ENCODE data around the gene E2F8. TPM values are rescaled to one million over a fixed set of nuclear protein-coding genes. Genes with fewer than 3 reads are reported as not detected.

E2F8 gene
- total and polyA plus RNA-seq, 2 donors (not counting 3 experiments of a cell fraction or from before 2014, with no cell fraction given), result 6.5 to 19.1 TPM

GRCh38 chr11:19286411-19286810 lies 45.7 kb upstream of the E2F8 start:
- intact Hi-C loops (cut with micrococcal nuclease), result no loop called here
- Histone ChIP-seq H3K79me2 (ENCODE audit: control insufficient read depth, insufficient read depth, low read length) (no peaks in the 10 kb centered on the region), H3K27me3 (ENCODE audit: control insufficient read depth in 2 of 2, insufficient read depth in 2 of 2, low read length in 2 of 2) (peaks cover 14% of the 10 kb centered on the region in 2 experiments), H4K20me1 (replicated peaks; ENCODE audit: control insufficient read depth, extremely low read depth, insufficient read depth, low read length) (no peaks in the 10 kb centered on the region), H3K4me1 (ENCODE audit: control insufficient read depth, extremely low read depth, insufficient read depth, low read length) (no peaks in the 10 kb centered on the region), H3K4me2 (ENCODE audit: insufficient read depth, low read length) (no peak overlapping the region), H3K9ac (replicated peaks; ENCODE audit: extremely low read depth, insufficient read depth, low read length) (no peak overlapping the region), H2AFZ (ENCODE audit: low read depth, low read length) (no peak overlapping the region), H3K9me1 (replicated peaks; ENCODE audit: control insufficient read depth, extremely low read depth, insufficient read depth, low read length) (no peaks in the 10 kb centered on the region), H3K27ac (ENCODE audit: insufficient read depth, low read depth, low read length) (no peak overlapping the region), H3K9me3 (replicated peaks; ENCODE audit: control insufficient read depth, insufficient read depth, low read length) (no peaks in the 10 kb centered on the region), H3K4me3 (replicated peaks in 1 of 3; ENCODE audit: insufficient read depth in 1 of 3, low read depth in 1 of 3, low read length in 3 of 3) (no peak overlapping the region), H3K36me3 (ENCODE audit: control insufficient read depth in 2 of 2, extremely low read depth in 1 of 2, insufficient read depth in 2 of 2, low read length in 2 of 2) (no peaks in the 10 kb centered on the region)
- FAIRE-seq (no peak), DNase-seq (ENCODE audit: low read depth, low spot score) (no peak)
- dilution Hi-C loops (cut with MboI; ENCODE audit: extremely low pct_ligation_motif_present, low sequenced_read_pairs), result no loop called here
- ChIA-PET CTCF (interaction anchor here (1.5 kb wide), 1 partner anchor 9 kb away, joined by 6 read pairs; no protein-coding TSS in a partner anchor), POLR2A (interaction anchor here (0.6 kb wide), 1 partner anchor 82 kb away, joined by 3 read pairs; no protein-coding TSS in a partner anchor)
- no peak for TF ChIP-seq MYC (IDR thresholded peaks at IDR 0.05; ENCODE audit: low read depth, low read length)
- BruUV-seq (replicated peaks), result no TSS peak

DNA sequence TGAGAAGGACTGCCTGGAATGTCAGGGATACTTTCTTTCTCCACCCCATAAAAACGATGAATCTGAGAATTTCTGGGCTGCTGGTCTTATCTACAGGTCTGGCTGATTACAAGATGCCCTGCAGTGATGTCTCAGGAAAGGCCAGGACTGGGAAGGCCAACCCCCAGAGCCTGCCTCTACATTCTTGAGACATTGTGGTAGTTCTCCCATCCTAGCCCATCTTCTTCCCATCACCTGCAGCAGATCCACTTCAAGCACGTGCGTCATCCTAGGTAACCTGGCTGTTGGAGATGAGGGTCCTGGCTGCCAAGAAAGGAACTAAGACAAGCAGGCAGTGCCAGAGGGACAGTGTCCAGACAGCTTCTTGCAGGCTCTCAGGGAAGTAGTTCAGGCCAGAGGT lies 44.1 kb upstream of the E2F8 start:
- Histone ChIP-seq H3K9ac (replicated peaks; ENCODE audit: extremely low read depth, insufficient read depth, low read length) (no peak overlapping the region), H2AFZ (ENCODE audit: low read depth, low read length) (no peak overlapping the region), H3K9me3 (replicated peaks; ENCODE audit: control insufficient read depth, insufficient read depth, low read length) (no peaks in the 10 kb centered on the region), H3K79me2 (ENCODE audit: control insufficient read depth, insufficient read depth, low read length) (no peaks in the 10 kb centered on the region), H4K20me1 (replicated peaks; ENCODE audit: control insufficient read depth, extremely low read depth, insufficient read depth, low read length) (no peaks in the 10 kb centered on the region), H3K9me1 (replicated peaks; ENCODE audit: control insufficient read depth, extremely low read depth, insufficient read depth, low read length) (no peaks in the 10 kb centered on the region), H3K27me3 (ENCODE audit: control insufficient read depth in 2 of 2, insufficient read depth in 2 of 2, low read length in 2 of 2) (peaks cover 10 to 12% of the 10 kb centered on the region in 2 experiments), H3K4me2 (ENCODE audit: insufficient read depth, low read length) (no peak overlapping the region), H3K4me1 (ENCODE audit: control insufficient read depth, extremely low read depth, insufficient read depth, low read length) (no peaks in the 10 kb centered on the region), H3K36me3 (ENCODE audit: control insufficient read depth in 2 of 2, extremely low read depth in 1 of 2, insufficient read depth in 2 of 2, low read length in 2 of 2) (no peaks in the 10 kb centered on the region), H3K4me3 (replicated peaks in 1 of 3; ENCODE audit: insufficient read depth in 1 of 3, low read depth in 1 of 3, low read length in 3 of 3) (no peak overlapping the region), H3K27ac (ENCODE audit: insufficient read depth, low read depth, low read length) (no peak overlapping the region)
- dilution Hi-C loops (cut with MboI; ENCODE audit: extremely low pct_ligation_motif_present, low sequenced_read_pairs), result no loop called here
- no peak for TF ChIP-seq POLR2AphosphoS5 (IDR thresholded peaks at IDR 0.05; ENCODE audit: insufficient read depth, low read depth, low read length)
- no peak for TF ChIP-seq CTCF (IDR thresholded peaks at IDR 0.05; ENCODE audit: extremely low read depth in 1 of 2, insufficient read depth in 1 of 2, low read depth in 1 of 2, low read length in 2 of 2)
- no peak for TF ChIP-seq MYC (IDR thresholded peaks at IDR 0.05; ENCODE audit: low read depth, low read length)
- TF ChIP-seq EZH2 (IDR thresholded peaks at IDR 0.05; ENCODE audit: borderline replicate concordance, low read depth, low read length, severe bottlenecking), result no peak
- no peak for TF ChIP-seq FOS (IDR thresholded peaks at IDR 0.05; ENCODE audit: borderline replicate concordance, insufficient read depth, low read length)
- no peak for TF ChIP-seq POLR2A (IDR thresholded peaks at IDR 0.05; ENCODE audit: low read depth, low read length)
- TF ChIP-seq GATA2 (IDR thresholded peaks at IDR 0.05; ENCODE audit: insufficient read depth, insufficient read length, low read depth, low read length), result no peak
- no peak for TF ChIP-seq JUN (IDR thresholded peaks at IDR 0.05; ENCODE audit: borderline replicate concordance, insufficient read depth, insufficient read length, low read depth)
- TF ChIP-seq, protein P1, sequence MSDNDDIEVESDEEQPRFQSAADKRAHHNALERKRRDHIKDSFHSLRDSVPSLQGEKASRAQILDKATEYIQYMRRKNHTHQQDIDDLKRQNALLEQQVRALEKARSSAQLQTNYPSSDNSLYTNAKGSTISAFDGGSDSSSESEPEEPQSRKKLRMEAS (IDR thresholded peaks at IDR 0.05; ENCODE audit: insufficient read depth, insufficient read length), result no peak
- POLR2A ChIA-PET, result no interaction called here
- intact Hi-C loops (cut with micrococcal nuclease), result no loop called here
- BruUV-seq (replicated peaks), result no TSS peak
- DNase-seq (ENCODE audit: low read depth, low spot score) (no peak), FAIRE-seq (no peak)
- CTCF ChIA-PET, result interaction anchor here (1.4 to 1.5 kb wide), 2 partner anchors 25 to 213 kb away, joined by 3 to 4 read pairs; no protein-coding TSS in a partner anchor

Measured in endothelial cell of umbilical vein (primary cell).